Glutamatergic neuron (in vitro differentiated cells): ENCODE measurements around the gene H2AZ1. TPM values are rescaled to one million over a fixed set of nuclear protein-coding genes. Genes with fewer than 3 reads are reported as not detected.

Experiments used
- DNase-seq: peaks from one replicate; pipeline ENCODE4 v3.0.0; 2022
- H3K27ac Mint-ChIP-seq: one replicate; pipeline ENCODE4 v1.8.0; 2020; ENCODE audit warnings: mild to moderate bottlenecking, mixed read lengths, inconsistent platforms; ENCODE audit not compliant: unreplicated experiment
- H3K27me3 Mint-ChIP-seq: one replicate; pipeline ENCODE4 v1.8.0; 2020; ENCODE audit warnings: mild to moderate bottlenecking, moderate library complexity, mixed read lengths, inconsistent platforms; ENCODE audit not compliant: unreplicated experiment
- H3K36me3 Mint-ChIP-seq: one replicate; pipeline ENCODE4 v1.8.0; 2020; ENCODE audit warnings: mild to moderate bottlenecking, mixed read lengths, inconsistent platforms; ENCODE audit not compliant: unreplicated experiment
- H3K4me1 Mint-ChIP-seq: one replicate; pipeline ENCODE4 v1.8.0; 2020; ENCODE audit warnings: mild to moderate bottlenecking, low read depth, mixed read lengths, inconsistent platforms; ENCODE audit not compliant: unreplicated experiment
- H3K4me3 Mint-ChIP-seq: one replicate; pipeline ENCODE4 v1.8.0; 2020; ENCODE audit warnings: mild to moderate bottlenecking, mixed read lengths, inconsistent platforms; ENCODE audit not compliant: unreplicated experiment
- H3K9me3 Mint-ChIP-seq: one replicate; pipeline ENCODE4 v1.8.0; 2020; ENCODE audit warnings: mild to moderate bottlenecking, moderate library complexity, mixed read lengths, inconsistent platforms; ENCODE audit not compliant: unreplicated experiment
- CTCF ChIP-seq: fragments of 200-600 bp; sonication (generic); IDR thresholded peaks from one replicate; pipeline ENCODE4 v1.5.0; 2021; ENCODE audit not compliant: partially characterized antibody, unreplicated experiment
- total RNA-seq: library from RNA; stranded (reverse); fragmentation: NEBNext Ultra II Directional; extraction: Animal tissue kit (Norgen Biotek cat#: 25700); gene quantifications from one replicate; pipeline ENCODE4 v1.2.1, GENCODE V29; 2021; ENCODE audit not compliant: unreplicated experiment

H2AZ1 gene
- total RNA-seq, 1 donor from 2014 or later = 246 TPM

- peaks cover 7% of the 10 kb centered on the region for H3K4me1 Mint-ChIP-seq
- H3K4me3 Mint-ChIP-seq = peak within 1 kb of the TSS; percentile 100
- no peaks in the 10 kb centered on the region for H3K36me3 Mint-ChIP-seq
- TF ChIP-seq CTCF = no peak
- peaks cover 2% of the 10 kb centered on the region for H3K27me3 Mint-ChIP-seq
- H3K27ac Mint-ChIP-seq = peak within 1 kb of the TSS; percentile 97
- DNase-seq = peak; percentile 77
- H3K9me3 Mint-ChIP-seq = peaks cover 6% of the 10 kb centered on the region
Measured at GRCh38 chr4:99946356-99947189, 3.5 kb downstream of the H2AZ1 start, which contains the start of gene DNAJB14. Gene DNAJB14 (minus strand): TSS chr4:99946618. CDS start chr4:99946571, 47 bp downstream.

- Mint-ChIP-seq H3K9me3 (peaks cover 6% of the 10 kb centered on the region), H3K36me3 (no peaks in the 10 kb centered on the region), H3K27me3 (peaks cover 2% of the 10 kb centered on the region), H3K4me3 (peak overlapping the region; percentile 100), H3K27ac (peak overlapping the region; percentile 97), H3K4me1 (peaks cover 7% of the 10 kb centered on the region)
- no peak for DNase-seq
- TF ChIP-seq CTCF = no peak
Measured at GRCh38 chr4:99945718-99946355, 4.2 kb downstream of the H2AZ1 start.

- Mint-ChIP-seq H3K9me3 (peaks cover 6% of the 10 kb centered on the region), H3K27ac (no peak overlapping the region), H3K27me3 (peaks cover 2% of the 10 kb centered on the region), H3K4me3 (no peak overlapping the region), H3K4me1 (peaks cover 7% of the 10 kb centered on the region), H3K36me3 (no peaks in the 10 kb centered on the region)
- no peak for DNase-seq
- no peak for TF ChIP-seq CTCF
Measured at GRCh38 chr4:99943904-99944437, 6.1 kb downstream of the H2AZ1 start.

GRCh38 chr4:99938243-99938753, 11.8 kb downstream of the H2AZ1 start:
- H3K4me3 Mint-ChIP-seq = no peak overlapping the region
- no peaks in the 10 kb centered on the region for H3K4me1 Mint-ChIP-seq

More at GRCh38 chr4:99938243-99938753, 11.8 kb downstream of the H2AZ1 start:
- TF ChIP-seq CTCF = no peak
- peaks cover 2% of the 10 kb centered on the region for H3K27me3 Mint-ChIP-seq
- peaks cover 4% of the 10 kb centered on the region for H3K9me3 Mint-ChIP-seq
- H3K27ac Mint-ChIP-seq = no peak overlapping the region
- DNase-seq = no peak
- no peaks in the 10 kb centered on the region for H3K36me3 Mint-ChIP-seq
